Small intestine (tissue), 7 donors: ENCODE results near the gene FOXO3. TPM values are rescaled to one million over a fixed set of nuclear protein-coding genes. Genes with fewer than 3 reads are reported as not detected.
"Not testable (repeated sequence)": the region's sequence is repeated elsewhere in the genome, so short reads cannot be mapped to it uniquely, and the experiment has no call there.

Experiments used
- DNase-seq, 2 donors: peaks; one replicate each; pipeline versions ENCODE4 v3.0.0 to v3.0.0-alpha.2; 2013
- FAIRE-seq: peaks from 2 replicates; lab custom pipeline; 2012; peaks lifted over from hg19 to GRCh38; lab: Jason Lieb, UNC
- H3K27ac ChIP-seq, 3 donors: one replicate each; pipeline ENCODE4 v1.5.1; 2013; ENCODE audit warnings: low read length in 2 of 3, mild to moderate bottlenecking in 2 of 3, control low read depth in 1 of 3, inconsistent platforms in 1 of 3, low read depth in 1 of 3, moderate library complexity in 1 of 3
- H3K27me3 ChIP-seq, 3 donors: one replicate each; pipeline ENCODE4 v1.6.1; 2013; ENCODE audit warnings: low read length in 3 of 3, inconsistent platforms in 1 of 3; ENCODE audit not compliant: control insufficient read depth in 3 of 3, insufficient read depth in 3 of 3
- H3K36me3 ChIP-seq, 3 donors: one replicate each; pipeline ENCODE4 v1.6.1; 2013; ENCODE audit warnings: low read length in 3 of 3, inconsistent platforms in 1 of 3, low read depth in 1 of 3, mild to moderate bottlenecking in 1 of 3, moderate library complexity in 1 of 3; ENCODE audit not compliant: control insufficient read depth in 3 of 3, insufficient read depth in 2 of 3
- H3K4me1 ChIP-seq, 3 donors: one replicate each; pipeline ENCODE4 v1.6.1; 2013; ENCODE audit warnings: low read length in 2 of 3, inconsistent platforms in 1 of 3, low read depth in 1 of 3, mild to moderate bottlenecking in 1 of 3, moderate library complexity in 1 of 3; ENCODE audit not compliant: control insufficient read depth in 3 of 3, insufficient read depth in 2 of 3
- H3K4me3 ChIP-seq, 3 donors: one replicate each; pipeline ENCODE4 v1.5.1; 2013; ENCODE audit warnings: low read length in 3 of 3, control low read depth in 1 of 3, inconsistent platforms in 1 of 3, low read depth in 1 of 3, mild to moderate bottlenecking in 1 of 3, moderate library complexity in 1 of 3
- H3K9me3 ChIP-seq, 2 donors: one replicate each; pipeline ENCODE4 v1.6.1; 2013; ENCODE audit warnings: low read depth in 1 of 2, low read length in 1 of 2; ENCODE audit not compliant: control insufficient read depth in 2 of 2, insufficient read depth in 1 of 2
- WGBS, 3 donors: extraction: QIAGEN DNeasy Blood & Tissue Kit; methylation state at CpG; one replicate each; pipeline ENCODE4 v1.1.7; 2013; 5-methylcytosine and 5-hydroxymethylcytosine counted together
- polyA plus RNA-seq, 4 donors: library from polyadenylated mRNA; stranded (reverse) in 3 of 4; unstranded in 1 of 4; fragments of 200-250 nt in 3 of 4; fragments of 120-200 nt in 1 of 4; gene quantifications; one replicate each; pipeline versions ENCODE4 v1.2.1 to v1.2.3, GENCODE V29; 2013
- donor health status: healthy with polysubstance abuse.
- donor health status: control.
- donor health status: control.
- donor health status: Bipolar disorder and iron deficiency.
- donor health status: healthy.

FOXO3 gene
- polyA plus RNA-seq, 4 donors: 8.7 to 40.4 (median 14.3) TPM

DNA sequence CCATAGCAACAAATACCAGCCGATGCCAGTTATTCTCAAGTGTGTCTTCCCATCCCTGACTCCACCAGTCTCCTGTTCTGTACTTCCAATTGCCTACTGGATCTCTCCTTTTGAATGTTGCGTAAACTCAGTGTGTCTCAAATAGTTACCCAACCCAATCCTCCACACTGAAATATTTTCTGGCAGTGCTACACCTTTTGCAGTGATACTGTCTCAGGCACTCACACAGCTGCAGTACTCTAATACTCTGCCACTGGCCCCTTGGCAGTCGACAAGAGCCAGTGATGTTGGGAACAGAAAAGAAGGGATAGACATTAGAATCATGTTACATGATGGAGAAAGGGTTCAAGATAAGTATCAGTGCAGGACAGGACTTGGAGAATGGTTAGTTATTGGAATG, 31.8 kb upstream of the FOXO3 start:
- no peak overlapping the region for H3K27ac ChIP-seq
- DNase-seq (no peak), FAIRE-seq (no peak)
- WGBS, 3 donors: 57 to 91% (median 67%) methylated on average over 3 of the region's 3 CpGs
- no peaks in the 10 kb centered on the region for H3K27me3 ChIP-seq
- H3K36me3 ChIP-seq: peaks cover 0 to 8% (median 0%) of the 10 kb centered on the region in 3 donors
- H3K9me3 ChIP-seq: no peaks in the 10 kb centered on the region
- H3K4me1 ChIP-seq: no peaks in the 10 kb centered on the region
- no peak overlapping the region for H3K4me3 ChIP-seq

DNA sequence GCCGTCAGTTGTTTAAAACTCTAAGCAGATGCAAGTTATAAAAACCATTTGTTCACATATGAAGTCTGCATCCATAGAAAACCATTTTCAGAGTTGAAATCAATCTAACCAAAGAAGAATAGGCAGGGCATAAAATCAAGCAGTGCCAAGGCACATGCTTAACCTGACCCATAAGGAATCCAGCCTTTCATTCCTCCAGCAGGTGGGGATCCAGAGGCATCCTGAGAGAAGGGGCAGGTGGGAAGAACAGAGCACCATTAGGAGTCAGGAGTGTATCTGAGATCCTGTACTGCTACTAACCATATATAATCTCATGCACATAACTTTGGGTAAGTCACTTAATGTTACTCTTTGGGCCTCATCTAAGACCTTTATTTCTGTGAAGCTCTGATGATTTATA, 29.4 kb upstream of the FOXO3 start:
- FAIRE-seq (no peak), DNase-seq (no peak)
- H3K27ac ChIP-seq: no peak overlapping the region
- peaks cover 0 to 6% (median 0%) of the 10 kb centered on the region in 3 donors for H3K36me3 ChIP-seq
- no peak overlapping the region for H3K4me3 ChIP-seq
- H3K27me3 ChIP-seq: no peaks in the 10 kb centered on the region
- H3K9me3 ChIP-seq: no peaks in the 10 kb centered on the region
- 77 to 94% (median 84%) methylated on average over 1 of the region's 1 CpG for WGBS, 3 donors
- H3K4me1 ChIP-seq: no peaks in the 10 kb centered on the region

DNA sequence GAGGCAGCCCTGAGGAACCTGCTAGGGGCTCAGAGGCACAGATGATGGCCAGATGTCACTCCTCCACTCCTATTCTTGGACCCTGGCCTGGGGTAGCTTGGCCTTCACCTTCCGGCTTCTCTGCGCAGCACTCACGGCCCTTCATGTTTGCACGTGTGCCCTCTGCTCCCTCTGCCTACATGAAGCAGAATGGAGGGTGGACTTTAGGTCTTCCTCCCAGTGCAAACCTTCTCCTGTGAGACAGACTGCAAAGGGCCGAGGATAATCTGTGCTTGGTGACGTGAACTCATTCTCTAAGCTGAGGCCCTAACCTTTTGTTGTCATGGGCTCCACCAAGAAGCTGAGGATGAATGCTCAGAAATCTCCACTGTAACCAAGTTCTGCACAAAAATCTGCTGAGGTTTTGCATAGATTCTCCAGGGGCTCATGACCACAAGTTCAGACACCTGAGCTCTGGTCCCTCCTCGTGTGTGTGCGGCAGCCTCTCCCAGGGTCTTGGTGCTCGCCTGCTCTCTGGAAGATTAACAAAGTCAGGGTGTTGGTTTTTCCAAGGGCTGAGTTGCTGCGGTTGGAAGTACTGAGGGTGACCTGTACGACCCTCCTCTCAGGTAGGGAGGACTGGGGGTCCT, 25.5 kb upstream of the FOXO3 start:
- 87 to 92% (median 91%) methylated on average over 11 of the region's 11 CpGs for WGBS, 3 donors
- peaks cover 0 to under 1% of the 10 kb centered on the region in 2 donors for H3K9me3 ChIP-seq
- H3K27ac ChIP-seq: no peak overlapping the region
- H3K4me1 ChIP-seq: no peaks in the 10 kb centered on the region
- no peak overlapping the region for H3K4me3 ChIP-seq
- H3K36me3 ChIP-seq: no peaks in the 10 kb centered on the region
- FAIRE-seq (no peak), DNase-seq (no peak)
- no peaks in the 10 kb centered on the region for H3K27me3 ChIP-seq

DNA sequence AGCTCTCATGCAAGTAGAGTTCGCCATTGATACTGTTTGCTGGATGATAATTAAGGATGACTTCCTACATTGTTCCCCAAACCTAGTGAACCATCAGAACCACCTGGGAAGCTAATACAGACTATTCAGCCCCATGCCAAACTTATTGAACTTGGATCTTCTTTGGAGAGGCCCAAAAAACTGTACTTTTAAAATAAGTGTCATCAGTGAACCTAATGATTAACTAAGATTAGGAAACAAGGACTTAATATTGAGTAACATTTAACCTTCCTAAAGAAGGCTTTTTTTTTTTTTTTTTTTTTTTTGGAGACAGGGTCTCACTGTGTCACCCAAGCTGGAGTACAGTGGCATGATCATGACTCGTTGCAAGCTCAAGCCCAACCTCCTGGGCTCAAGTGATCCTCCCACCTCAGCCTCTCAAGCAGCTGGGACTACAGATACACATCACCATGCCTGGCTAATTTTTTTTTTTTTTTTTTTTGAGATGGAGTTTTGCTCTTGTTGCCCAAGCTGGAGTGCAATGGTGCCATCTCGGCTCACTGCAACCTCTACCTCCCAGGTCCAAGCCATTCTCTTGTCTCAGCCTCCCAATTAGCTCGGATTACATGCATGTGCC, 24.7 kb upstream of the FOXO3 start:
- DNase-seq, H3K9me3 ChIP-seq, H3K27ac ChIP-seq, H3K27me3 ChIP-seq, H3K4me3 ChIP-seq, H3K4me1 ChIP-seq, FAIRE-seq, H3K36me3 ChIP-seq: not testable (repeated sequence)
- WGBS, 3 donors: 77 to 87% (median 78%) methylated on average over 4 of the region's 4 CpGs

DNA sequence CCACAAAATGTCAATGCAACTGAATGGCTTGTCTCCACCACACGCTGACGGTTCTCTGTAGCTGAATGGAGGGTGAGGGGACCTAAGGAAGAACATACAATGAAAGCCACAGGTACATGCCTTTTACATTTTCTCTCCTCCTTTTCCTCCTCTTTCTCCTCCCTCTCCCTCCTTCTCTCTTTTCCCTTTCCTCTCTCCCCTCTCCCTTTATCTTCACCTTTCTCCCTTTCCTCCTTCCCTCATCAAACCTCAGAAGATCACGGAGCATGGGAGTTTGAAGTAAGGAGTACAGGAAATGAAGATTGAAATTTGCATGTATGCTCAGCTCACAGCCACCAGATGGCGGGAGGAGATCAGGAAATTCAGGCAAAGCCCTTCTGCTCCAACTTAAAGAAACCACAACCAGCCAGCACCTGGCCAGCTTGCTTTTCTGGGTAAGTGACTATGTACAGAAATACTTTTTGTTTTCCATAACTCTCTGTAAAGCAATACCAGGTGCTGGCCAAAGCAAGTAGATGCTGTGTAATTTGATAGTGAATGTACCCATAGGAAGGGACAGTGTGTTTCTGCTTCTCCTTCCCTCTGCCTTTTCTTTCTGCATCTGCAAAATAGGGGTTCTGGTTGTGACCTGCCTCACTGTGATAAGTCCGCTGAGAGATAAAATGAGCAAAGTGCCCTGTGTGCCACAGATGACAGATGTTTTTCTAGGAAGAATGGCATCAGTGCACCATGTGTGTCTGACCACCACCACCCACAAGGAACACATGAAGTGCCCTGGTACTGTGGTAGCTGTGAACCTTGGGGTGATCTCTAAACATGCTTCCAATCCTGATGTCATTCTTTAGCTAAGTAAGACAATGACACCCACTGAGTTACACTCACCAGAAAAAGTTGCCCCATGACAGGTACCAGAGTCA, 18.6 kb upstream of the FOXO3 start:
- Histone ChIP-seq H3K27me3 (no peaks in the 10 kb centered on the region), H3K27ac (no peak overlapping the region), H3K4me3 (no peak overlapping the region), H3K9me3 (peaks cover 0 to 4% of the 10 kb centered on the region in 2 donors), H3K4me1 (peaks cover 0 to 3% (median 2%) of the 10 kb centered on the region in 3 donors), H3K36me3 (no peaks in the 10 kb centered on the region)
- DNase-seq (peak; percentile 85 to 87), FAIRE-seq (peak; percentile 81)
- 6 to 17% (median 7%) methylated on average over 5 of the region's 5 CpGs for WGBS, 3 donors

DNA sequence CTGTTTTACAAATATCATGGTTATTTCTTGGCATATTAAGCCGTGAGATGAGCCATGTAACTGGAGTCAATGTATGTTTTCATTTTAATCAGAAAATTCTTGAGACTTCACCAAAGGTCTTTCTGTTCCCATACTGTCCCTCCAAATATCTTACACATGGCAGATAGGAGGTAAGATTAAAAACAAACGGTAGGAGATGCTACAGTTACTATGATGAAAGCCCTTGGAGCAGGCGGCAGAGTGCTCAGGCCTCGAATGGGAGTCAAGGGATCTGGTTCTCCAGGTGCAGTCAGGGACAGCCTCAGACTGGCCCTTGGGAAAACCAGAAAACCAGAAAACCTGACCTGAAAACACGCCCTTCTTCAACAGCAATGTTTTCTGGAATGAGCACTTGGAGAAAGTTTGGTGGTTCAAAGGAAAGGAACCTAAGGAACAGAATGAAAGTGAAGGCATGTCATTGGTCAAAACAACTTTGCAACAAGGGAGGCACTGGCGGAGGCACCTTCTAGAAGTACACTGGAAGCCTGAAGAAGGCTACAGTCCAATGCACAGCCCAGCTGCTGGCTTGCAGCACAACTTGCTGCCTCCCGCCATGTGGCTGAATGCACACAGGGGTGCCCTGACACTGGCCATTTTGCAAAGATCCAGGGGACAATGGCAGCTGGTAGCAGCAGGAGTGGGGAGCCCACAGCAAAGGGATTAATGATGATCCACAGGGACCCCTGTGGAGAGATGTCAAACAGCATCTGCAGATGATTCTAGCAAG, 17.4 kb upstream of the FOXO3 start:
- Histone ChIP-seq H3K36me3 (no peaks in the 10 kb centered on the region), H3K4me3 (no peak overlapping the region), H3K4me1 (peaks cover 0 to 3% (median 2%) of the 10 kb centered on the region in 3 donors), H3K27me3 (no peaks in the 10 kb centered on the region), H3K9me3 (peaks cover 0 to 4% of the 10 kb centered on the region in 2 donors), H3K27ac (no peak overlapping the region)
- DNase-seq (no peak), FAIRE-seq (no peak)
- WGBS, 3 donors: 79 to 88% (median 85%) methylated on average over 7 of the region's 7 CpGs

DNA sequence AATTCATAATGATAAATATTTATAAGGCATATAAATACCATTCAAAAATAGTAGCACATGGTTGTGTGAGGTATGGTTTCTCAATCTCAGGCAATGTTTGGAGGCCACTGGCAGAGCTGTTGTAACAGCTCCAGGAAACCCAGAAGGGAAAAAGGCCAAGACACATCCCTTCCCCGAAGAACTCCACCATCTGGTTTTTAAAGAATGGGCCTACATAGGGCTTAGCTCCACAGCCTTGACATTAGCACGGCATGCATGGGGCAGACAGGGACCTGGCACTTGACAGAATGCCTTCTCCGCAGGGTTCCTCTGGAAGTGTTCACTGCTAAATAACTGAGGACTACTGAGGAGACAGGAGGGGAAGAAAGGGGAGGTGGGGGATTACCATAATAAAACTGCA, 16.1 kb upstream of the FOXO3 start:
- peaks cover 0 to 3% (median 2%) of the 10 kb centered on the region in 3 donors for H3K4me1 ChIP-seq

More for the DNA sequence above, 16.1 kb upstream of the FOXO3 start:
- H3K9me3 ChIP-seq: peaks cover 0 to 4% of the 10 kb centered on the region in 2 donors
- no peaks in the 10 kb centered on the region for H3K36me3 ChIP-seq
- no peaks in the 10 kb centered on the region for H3K27me3 ChIP-seq
- H3K27ac ChIP-seq: no peak overlapping the region
- FAIRE-seq (no peak), DNase-seq (no peak)
- no peak overlapping the region for H3K4me3 ChIP-seq
- WGBS, 3 donors: 75 to 91% (median 79%) methylated on average over 3 of the region's 3 CpGs
